Neural cell (in vitro differentiated cells): Measurements from ENCODE around the gene TEX2. TPM values are rescaled to one million over a fixed set of nuclear protein-coding genes. Genes with fewer than 3 reads are reported as not detected.

Source experiments
- H2AFZ ChIP-seq: fragments of 200-600, 300-800 bp; sonication (generic), shearing (Covaris generic); 2 replicates; pipeline ENCODE4 v1.6.0; 2014; ENCODE audit warnings: low read depth, mild to moderate bottlenecking, antibody characterized with exemption, low read length, moderate library complexity
- H3F3A ChIP-seq: fragments of 200-600 bp; shearing (Covaris generic); 2 replicates; pipeline ENCODE4 v1.6.1; 2016; ENCODE audit warnings: mild to moderate bottlenecking, moderate library complexity, mixed read lengths, antibody characterized with exemption, low read length; ENCODE audit not compliant: insufficient read depth, poor library complexity, severe bottlenecking
- H3K27ac ChIP-seq: fragments of 200-600, 300-800 bp; sonication (generic), shearing (Covaris generic); 2 replicates; pipeline ENCODE4 v1.5.1; 2014; ENCODE audit warnings: mild to moderate bottlenecking, low read length, moderate library complexity
- H3K27me3 ChIP-seq: fragments of 300-800, 200-600 bp; sonication (generic), shearing (Covaris generic); 2 replicates; pipeline ENCODE4 v1.6.0; 2014; ENCODE audit warnings: mild to moderate bottlenecking, low read depth, low read length, moderate library complexity; ENCODE audit not compliant: insufficient read depth
- H3K36me3 ChIP-seq: fragments of 300-800, 200-600 bp; sonication (generic), shearing (Covaris generic); 2 replicates; pipeline ENCODE4 v1.5.1; 2014; ENCODE audit warnings: mild to moderate bottlenecking, antibody characterized with exemption, low read length, moderate library complexity; ENCODE audit not compliant: insufficient read depth
- H3K4me2 ChIP-seq: fragments of 300-800, 200-600 bp; sonication (generic), shearing (Covaris generic); 2 replicates; pipeline ENCODE4 v1.6.0; 2014; ENCODE audit warnings: mild to moderate bottlenecking, low read length
- H3K4me3 ChIP-seq: fragments of 300-800, 200-600 bp; sonication (generic), shearing (Covaris generic); 2 replicates; pipeline ENCODE4 v1.5.1; 2014; ENCODE audit warnings: mild to moderate bottlenecking, low read length, moderate library complexity
- H3K79me2 ChIP-seq: fragments of 200-600 bp; shearing (Covaris generic); replicated peaks from 2 replicates; pipeline ENCODE4 v1.6.0; 2014; ENCODE audit warnings: mild to moderate bottlenecking, low read length, moderate library complexity; ENCODE audit not compliant: insufficient read depth
- H3K9ac ChIP-seq: fragments of 300-800, 200-600 bp; sonication (generic), shearing (Covaris generic); 2 replicates; pipeline ENCODE4 v1.6.1; 2016; ENCODE audit warnings: mild to moderate bottlenecking, low read length, mixed read lengths
- H3K9me2 ChIP-seq: fragments of 200-600 bp; shearing (Covaris generic); 2 replicates; pipeline ENCODE4 v1.6.1; 2016; ENCODE audit warnings: mild to moderate bottlenecking, low read length, mixed read lengths; ENCODE audit not compliant: insufficient read depth
- H3K9me3 ChIP-seq: fragments of 200-600, 300-800 bp; sonication (generic), shearing (Covaris generic); 2 replicates; pipeline ENCODE4 v1.6.1; 2016; ENCODE audit warnings: mild to moderate bottlenecking, mixed run types, low read length, moderate library complexity, mixed read lengths
- H4K20me1 ChIP-seq: fragments of 200-600 bp; shearing (Covaris generic); 2 replicates; pipeline ENCODE4 v1.6.1; 2016; ENCODE audit warnings: mild to moderate bottlenecking, mixed run types; ENCODE audit not compliant: insufficient read depth
- EP300 ChIP-seq: fragments of 450-650 bp; conservative IDR thresholded peaks from 2 replicates; pipeline ENCODE4 v1.6.1; 2014; ENCODE audit warnings: antibody characterized with exemption, mild to moderate bottlenecking, moderate library complexity; ENCODE audit not compliant: poor library complexity, severe bottlenecking
- EZH2 ChIP-seq: fragments of 200-600, 300-800 bp; shearing (Covaris generic), sonication (generic); IDR thresholded peaks from 2 replicates; pipeline ENCODE4 v1.6.1; 2014; ENCODE audit warnings: antibody characterized with exemption, low read length, borderline replicate concordance, mild to moderate bottlenecking; ENCODE audit not compliant: insufficient read depth, poor library complexity, severe bottlenecking
- MXI1 ChIP-seq: fragments of 450-650 bp; conservative IDR thresholded peaks from 2 replicates; pipeline ENCODE4 v1.6.1; 2014; ENCODE audit warnings: antibody characterized with exemption, mild to moderate bottlenecking; ENCODE audit not compliant: poor library complexity, severe bottlenecking
- POLR2AphosphoS5 ChIP-seq: IDR thresholded peaks from 2 replicates; pipeline ENCODE4 v1.6.1; 2012
- RAD21 ChIP-seq: fragments of 450-650 bp; conservative IDR thresholded peaks from 2 replicates; pipeline ENCODE4 v1.6.1; 2014; ENCODE audit warnings: antibody characterized with exemption, mild to moderate bottlenecking, moderate library complexity
- SMC3 ChIP-seq: fragments of 450-650 bp; conservative IDR thresholded peaks from 2 replicates; pipeline ENCODE4 v1.6.1; 2014; ENCODE audit warnings: antibody characterized with exemption, mild to moderate bottlenecking, moderate library complexity; ENCODE audit not compliant: poor library complexity
- TAF1 ChIP-seq: IDR thresholded peaks from 2 replicates; pipeline ENCODE4 v1.6.1; 2012; ENCODE audit warnings: low read depth
- polyA plus RNA-seq: library from polyadenylated mRNA; depleted of rRNA; stranded (reverse); fragments of >200 nt; gene quantifications from 2 replicates; pipeline ENCODE4 v1.2.3, GENCODE V29; 2014
- TF ChIP-seq, protein P1 (sequence below): IDR thresholded peaks from 2 replicates; pipeline ENCODE4 v1.6.1; 2012; ENCODE audit warnings: borderline replicate concordance
- TF ChIP-seq, protein P2 (sequence below): fragments of 450-650 bp; IDR thresholded peaks from 2 replicates; pipeline ENCODE4 v1.5.1; 2014; ENCODE audit warnings: antibody characterized with exemption, mild to moderate bottlenecking, moderate library complexity; ENCODE audit not compliant: poor library complexity, severe bottlenecking

Gene TEX2
- polyA plus RNA-seq, 1 donor from 2014 or later = 19.7 TPM

DNA sequence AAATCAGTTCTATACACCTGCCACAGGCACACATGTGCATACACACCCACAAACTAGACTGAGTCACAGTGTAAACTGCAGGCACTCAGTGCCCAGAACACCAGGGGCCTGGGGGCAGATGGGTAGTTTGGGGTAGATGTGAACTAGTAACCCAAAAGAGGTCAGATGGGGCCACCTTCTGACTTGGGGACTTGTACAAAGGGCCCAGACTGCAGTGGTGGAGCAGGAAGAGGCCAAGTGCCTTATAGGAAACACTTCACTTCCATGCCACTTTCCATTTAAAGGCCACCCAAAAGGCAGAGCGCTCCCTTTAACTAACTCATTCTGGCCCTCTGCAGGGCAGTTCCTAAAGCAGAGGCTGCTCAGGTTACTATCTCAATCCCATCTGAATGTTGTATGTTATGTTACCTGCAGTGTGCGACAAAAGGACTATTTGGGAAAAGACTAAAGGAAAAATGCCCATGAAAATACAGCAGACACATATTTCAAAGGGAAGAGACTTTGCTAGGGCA, 105.3 kb downstream of the TEX2 start:
- no peaks in the 10 kb centered on the region for H3K36me3 ChIP-seq
- H3F3A ChIP-seq = no peaks in the 10 kb centered on the region
- no peak overlapping the region for H2AFZ ChIP-seq
- H3K4me3 ChIP-seq = no peak overlapping the region
- H3K9me2 ChIP-seq = no peaks in the 10 kb centered on the region
- H3K27ac ChIP-seq = no peak overlapping the region
- TF ChIP-seq, protein P1, sequence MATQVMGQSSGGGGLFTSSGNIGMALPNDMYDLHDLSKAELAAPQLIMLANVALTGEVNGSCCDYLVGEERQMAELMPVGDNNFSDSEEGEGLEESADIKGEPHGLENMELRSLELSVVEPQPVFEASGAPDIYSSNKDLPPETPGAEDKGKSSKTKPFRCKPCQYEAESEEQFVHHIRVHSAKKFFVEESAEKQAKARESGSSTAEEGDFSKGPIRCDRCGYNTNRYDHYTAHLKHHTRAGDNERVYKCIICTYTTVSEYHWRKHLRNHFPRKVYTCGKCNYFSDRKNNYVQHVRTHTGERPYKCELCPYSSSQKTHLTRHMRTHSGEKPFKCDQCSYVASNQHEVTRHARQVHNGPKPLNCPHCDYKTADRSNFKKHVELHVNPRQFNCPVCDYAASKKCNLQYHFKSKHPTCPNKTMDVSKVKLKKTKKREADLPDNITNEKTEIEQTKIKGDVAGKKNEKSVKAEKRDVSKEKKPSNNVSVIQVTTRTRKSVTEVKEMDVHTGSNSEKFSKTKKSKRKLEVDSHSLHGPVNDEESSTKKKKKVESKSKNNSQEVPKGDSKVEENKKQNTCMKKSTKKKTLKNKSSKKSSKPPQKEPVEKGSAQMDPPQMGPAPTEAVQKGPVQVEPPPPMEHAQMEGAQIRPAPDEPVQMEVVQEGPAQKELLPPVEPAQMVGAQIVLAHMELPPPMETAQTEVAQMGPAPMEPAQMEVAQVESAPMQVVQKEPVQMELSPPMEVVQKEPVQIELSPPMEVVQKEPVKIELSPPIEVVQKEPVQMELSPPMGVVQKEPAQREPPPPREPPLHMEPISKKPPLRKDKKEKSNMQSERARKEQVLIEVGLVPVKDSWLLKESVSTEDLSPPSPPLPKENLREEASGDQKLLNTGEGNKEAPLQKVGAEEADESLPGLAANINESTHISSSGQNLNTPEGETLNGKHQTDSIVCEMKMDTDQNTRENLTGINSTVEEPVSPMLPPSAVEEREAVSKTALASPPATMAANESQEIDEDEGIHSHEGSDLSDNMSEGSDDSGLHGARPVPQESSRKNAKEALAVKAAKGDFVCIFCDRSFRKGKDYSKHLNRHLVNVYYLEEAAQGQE = no peak
- no peak for TF ChIP-seq EZH2
- no peak for TF ChIP-seq EP300
- TF ChIP-seq MXI1 = no peak
- no peak for TF ChIP-seq RAD21
- no peak for TF ChIP-seq SMC3
- TF ChIP-seq POLR2AphosphoS5 = no peak
- TF ChIP-seq TAF1 = no peak
- TF ChIP-seq, protein P2, sequence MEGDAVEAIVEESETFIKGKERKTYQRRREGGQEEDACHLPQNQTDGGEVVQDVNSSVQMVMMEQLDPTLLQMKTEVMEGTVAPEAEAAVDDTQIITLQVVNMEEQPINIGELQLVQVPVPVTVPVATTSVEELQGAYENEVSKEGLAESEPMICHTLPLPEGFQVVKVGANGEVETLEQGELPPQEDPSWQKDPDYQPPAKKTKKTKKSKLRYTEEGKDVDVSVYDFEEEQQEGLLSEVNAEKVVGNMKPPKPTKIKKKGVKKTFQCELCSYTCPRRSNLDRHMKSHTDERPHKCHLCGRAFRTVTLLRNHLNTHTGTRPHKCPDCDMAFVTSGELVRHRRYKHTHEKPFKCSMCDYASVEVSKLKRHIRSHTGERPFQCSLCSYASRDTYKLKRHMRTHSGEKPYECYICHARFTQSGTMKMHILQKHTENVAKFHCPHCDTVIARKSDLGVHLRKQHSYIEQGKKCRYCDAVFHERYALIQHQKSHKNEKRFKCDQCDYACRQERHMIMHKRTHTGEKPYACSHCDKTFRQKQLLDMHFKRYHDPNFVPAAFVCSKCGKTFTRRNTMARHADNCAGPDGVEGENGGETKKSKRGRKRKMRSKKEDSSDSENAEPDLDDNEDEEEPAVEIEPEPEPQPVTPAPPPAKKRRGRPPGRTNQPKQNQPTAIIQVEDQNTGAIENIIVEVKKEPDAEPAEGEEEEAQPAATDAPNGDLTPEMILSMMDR = no peak
- no peak overlapping the region for H3K9ac ChIP-seq
- H3K27me3 ChIP-seq = no peaks in the 10 kb centered on the region
- H3K79me2 ChIP-seq = no peaks in the 10 kb centered on the region
- no peaks in the 10 kb centered on the region for H4K20me1 ChIP-seq
- H3K4me2 ChIP-seq = no peak overlapping the region
- H3K9me3 ChIP-seq = no peaks in the 10 kb centered on the region

DNA sequence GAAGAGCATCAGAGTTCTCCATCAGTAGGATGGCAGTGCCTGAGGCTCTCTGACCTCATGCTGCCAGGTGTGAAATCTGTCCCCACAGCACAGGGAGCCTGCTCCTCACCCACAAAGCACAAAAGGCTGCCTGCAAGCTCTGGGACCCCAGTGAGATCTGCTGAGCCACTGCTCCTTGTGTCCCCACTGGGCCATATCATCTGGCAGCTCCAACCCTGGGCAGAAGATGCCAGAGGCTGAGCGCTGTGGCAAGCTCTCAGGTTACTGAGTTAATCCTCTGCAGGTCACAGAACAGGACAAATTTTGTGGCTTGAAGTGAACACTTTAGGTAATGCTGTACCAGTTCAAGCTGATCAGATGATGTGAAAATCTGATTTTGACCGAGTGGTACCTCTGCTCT, 106.4 kb downstream of the TEX2 start:
- no peaks in the 10 kb centered on the region for H3K36me3 ChIP-seq
- no peaks in the 10 kb centered on the region for H3K9me2 ChIP-seq
- H3K27me3 ChIP-seq = no peaks in the 10 kb centered on the region
- TF ChIP-seq, protein P1 = no peak
- TF ChIP-seq RAD21 (no peak), MXI1 (no peak), TAF1 (no peak), SMC3 (no peak), EZH2 (no peak), EP300 (no peak), POLR2AphosphoS5 (no peak)
- TF ChIP-seq, protein P2 = no peak
- H3K9ac ChIP-seq = no peak overlapping the region
- no peaks in the 10 kb centered on the region for H3K79me2 ChIP-seq
- H3K4me2 ChIP-seq = no peak overlapping the region
- no peaks in the 10 kb centered on the region for H3F3A ChIP-seq
- no peak overlapping the region for H3K27ac ChIP-seq
- no peaks in the 10 kb centered on the region for H3K9me3 ChIP-seq
- no peak overlapping the region for H3K4me3 ChIP-seq
- no peaks in the 10 kb centered on the region for H4K20me1 ChIP-seq
- H2AFZ ChIP-seq = no peak overlapping the region
